Measurements from ENCODE around the gene KIF18A. TPM values are rescaled to one million over a fixed set of nuclear protein-coding genes. Genes with fewer than 3 reads are reported as not detected.

The KIF18A gene
- total and polyA plus RNA-seq, 8 donors = 4.2 to 14.1 (median 7.2) TPM

DNA sequence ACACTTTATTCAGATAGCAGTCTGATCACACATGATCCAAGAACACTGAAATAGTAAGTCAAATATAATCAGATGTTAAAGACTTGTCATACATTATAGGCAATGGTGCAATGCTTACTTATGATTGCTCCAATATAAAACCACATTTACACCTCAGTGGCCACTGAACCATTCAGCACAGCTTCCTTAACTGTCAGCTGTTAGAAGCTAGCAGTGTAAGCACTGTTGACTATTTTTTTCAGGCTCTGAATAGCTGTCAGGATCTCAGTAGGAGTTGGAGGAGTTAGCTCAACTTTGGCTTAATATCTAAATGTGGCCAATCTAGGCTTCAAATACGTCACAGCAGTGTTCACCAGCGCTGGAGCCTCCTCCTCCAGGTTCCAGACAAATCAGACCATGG is 36.9 kb upstream of the KIF18A start:
- Histone ChIP-seq H3K9me3 (peaks cover 0 to 15% of the 10 kb centered on the region in 2 donors), H3K4me1 (no peaks in the 10 kb centered on the region), H3K36me3 (peaks cover 0 to 5% of the 10 kb centered on the region in 2 donors), H3K27ac (no peak overlapping the region), H3K4me3 (no peak overlapping the region), H3K27me3 (no peaks in the 10 kb centered on the region)
- ATAC-seq (no peak), DNase-seq (no peak)
- intact Hi-C loops (cut with DNase I) = no loop called here
- TF ChIP-seq, protein P1, sequence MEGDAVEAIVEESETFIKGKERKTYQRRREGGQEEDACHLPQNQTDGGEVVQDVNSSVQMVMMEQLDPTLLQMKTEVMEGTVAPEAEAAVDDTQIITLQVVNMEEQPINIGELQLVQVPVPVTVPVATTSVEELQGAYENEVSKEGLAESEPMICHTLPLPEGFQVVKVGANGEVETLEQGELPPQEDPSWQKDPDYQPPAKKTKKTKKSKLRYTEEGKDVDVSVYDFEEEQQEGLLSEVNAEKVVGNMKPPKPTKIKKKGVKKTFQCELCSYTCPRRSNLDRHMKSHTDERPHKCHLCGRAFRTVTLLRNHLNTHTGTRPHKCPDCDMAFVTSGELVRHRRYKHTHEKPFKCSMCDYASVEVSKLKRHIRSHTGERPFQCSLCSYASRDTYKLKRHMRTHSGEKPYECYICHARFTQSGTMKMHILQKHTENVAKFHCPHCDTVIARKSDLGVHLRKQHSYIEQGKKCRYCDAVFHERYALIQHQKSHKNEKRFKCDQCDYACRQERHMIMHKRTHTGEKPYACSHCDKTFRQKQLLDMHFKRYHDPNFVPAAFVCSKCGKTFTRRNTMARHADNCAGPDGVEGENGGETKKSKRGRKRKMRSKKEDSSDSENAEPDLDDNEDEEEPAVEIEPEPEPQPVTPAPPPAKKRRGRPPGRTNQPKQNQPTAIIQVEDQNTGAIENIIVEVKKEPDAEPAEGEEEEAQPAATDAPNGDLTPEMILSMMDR (IDR thresholded peaks at IDR 0.05) = no peak

DNA sequence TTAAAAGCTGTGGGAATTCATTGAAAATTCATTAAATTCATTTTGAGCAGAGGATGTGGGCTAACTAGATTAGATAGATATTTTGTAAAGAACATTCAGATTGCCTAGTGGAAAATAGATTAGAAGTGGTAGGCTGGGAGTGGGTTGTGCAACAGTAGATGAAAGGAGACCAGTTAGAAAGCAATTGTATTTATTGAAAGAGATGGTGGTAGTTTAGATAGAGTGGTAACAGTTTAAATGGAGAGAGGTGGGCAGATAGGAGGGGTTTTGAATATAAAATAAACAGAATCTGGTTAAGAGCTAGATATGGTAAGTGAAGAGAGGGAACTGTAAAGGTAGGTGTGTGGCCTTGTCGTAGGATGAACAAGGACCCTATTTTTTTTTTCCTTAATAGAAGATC is 34.8 kb upstream of the KIF18A start:
- intact Hi-C loops (cut with DNase I) = no loop called here
- ATAC-seq (no peak), DNase-seq (no peak)
- Histone ChIP-seq H3K27ac (no peak overlapping the region), H3K4me1 (no peaks in the 10 kb centered on the region), H3K9me3 (peaks cover 0 to 27% of the 10 kb centered on the region in 2 donors), H3K4me3 (no peak overlapping the region), H3K36me3 (peaks cover 0 to 12% of the 10 kb centered on the region in 2 donors), H3K27me3 (no peaks in the 10 kb centered on the region)
- TF ChIP-seq, protein P1 (IDR thresholded peaks at IDR 0.05) = no peak

DNA sequence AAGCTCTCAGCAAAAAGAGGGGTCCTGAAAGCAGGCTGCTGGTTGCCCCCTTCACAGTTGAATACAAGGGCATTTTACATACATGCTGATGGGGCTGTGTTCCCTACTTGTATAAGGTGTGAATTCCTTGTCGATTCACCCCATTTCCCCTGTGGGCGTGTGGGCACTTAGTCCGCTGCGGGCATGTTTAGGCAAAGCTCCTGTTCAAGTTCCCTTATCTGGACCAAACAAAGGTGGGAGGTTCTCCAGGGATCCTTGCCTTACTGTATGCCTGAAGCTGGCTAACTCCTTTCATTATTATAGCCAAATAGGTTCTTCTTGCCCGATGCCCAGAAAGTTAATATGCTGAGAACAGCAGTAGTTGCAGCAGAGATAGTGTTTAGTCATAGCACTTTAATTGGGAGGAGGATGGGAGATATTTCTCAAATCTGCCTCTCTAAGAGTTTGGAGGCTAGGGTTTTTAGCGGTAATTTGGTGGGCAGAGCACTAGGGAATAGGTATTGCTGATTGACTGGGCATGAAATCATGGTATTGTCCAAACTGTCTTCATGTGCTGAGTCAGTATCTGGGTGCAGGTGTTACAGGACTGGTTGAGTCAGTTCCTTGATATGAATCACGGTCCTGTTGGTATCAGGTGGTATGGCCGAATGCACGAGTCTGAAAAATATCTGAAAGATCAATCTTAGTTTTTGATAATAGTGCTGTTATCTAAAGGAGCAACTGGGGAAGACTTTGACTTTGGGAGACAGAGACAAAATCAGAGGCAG is 32.9 kb upstream of the KIF18A start:
- no peaks in the 10 kb centered on the region for H3K27me3 ChIP-seq
- intact Hi-C loops (cut with DNase I) = no loop called here
- TF ChIP-seq, protein P1 (IDR thresholded peaks at IDR 0.05) = no peak
- ATAC-seq (no peak), DNase-seq (no peak)
- H3K27ac ChIP-seq = no peak overlapping the region
- H3K36me3 ChIP-seq = peaks cover 0 to 13% of the 10 kb centered on the region in 2 donors
- H3K9me3 ChIP-seq = peaks cover 0 to 36% of the 10 kb centered on the region in 2 donors
- H3K4me1 ChIP-seq = no peaks in the 10 kb centered on the region
- H3K4me3 ChIP-seq = no peak overlapping the region

DNA sequence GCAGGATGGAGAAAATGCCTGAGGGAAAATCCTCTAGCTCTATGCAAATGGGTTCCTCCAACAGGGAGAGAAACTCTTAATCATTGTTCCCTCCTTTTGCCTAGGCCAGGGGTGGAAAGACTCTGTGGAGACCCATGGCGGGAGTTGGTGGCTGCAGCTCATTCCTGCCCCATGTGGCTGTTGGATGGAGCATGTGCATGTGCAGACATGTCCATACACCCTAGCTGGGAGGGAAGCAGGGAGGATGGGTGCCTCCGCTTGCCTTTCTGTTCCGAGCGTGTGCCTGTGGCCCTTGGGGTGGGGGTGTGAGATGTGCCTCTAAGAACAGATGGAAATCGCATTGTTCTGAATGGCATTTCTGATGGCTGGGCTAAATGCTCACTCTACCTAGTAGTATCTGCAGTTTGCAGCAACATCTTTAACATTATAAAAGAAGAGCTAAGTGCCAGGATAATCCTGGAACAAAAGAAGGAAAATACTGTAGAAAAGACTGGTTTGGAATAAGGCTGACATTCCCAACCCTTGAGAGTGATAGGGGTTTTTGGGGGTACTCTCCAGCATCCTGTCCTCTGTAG is 32.0 kb upstream of the KIF18A start:
- no peaks in the 10 kb centered on the region for H3K4me1 ChIP-seq
- no peaks in the 10 kb centered on the region for H3K27me3 ChIP-seq
- no peak overlapping the region for H3K4me3 ChIP-seq
- intact Hi-C loops (cut with DNase I) = no loop called here
- DNase-seq (no peak), ATAC-seq (no peak)
- H3K27ac ChIP-seq = no peak overlapping the region
- peaks cover 0 to 40% of the 10 kb centered on the region in 2 donors for H3K9me3 ChIP-seq
- peaks cover 0 to 22% of the 10 kb centered on the region in 2 donors for H3K36me3 ChIP-seq
- TF ChIP-seq, protein P1 (IDR thresholded peaks at IDR 0.05) = no peak

DNA sequence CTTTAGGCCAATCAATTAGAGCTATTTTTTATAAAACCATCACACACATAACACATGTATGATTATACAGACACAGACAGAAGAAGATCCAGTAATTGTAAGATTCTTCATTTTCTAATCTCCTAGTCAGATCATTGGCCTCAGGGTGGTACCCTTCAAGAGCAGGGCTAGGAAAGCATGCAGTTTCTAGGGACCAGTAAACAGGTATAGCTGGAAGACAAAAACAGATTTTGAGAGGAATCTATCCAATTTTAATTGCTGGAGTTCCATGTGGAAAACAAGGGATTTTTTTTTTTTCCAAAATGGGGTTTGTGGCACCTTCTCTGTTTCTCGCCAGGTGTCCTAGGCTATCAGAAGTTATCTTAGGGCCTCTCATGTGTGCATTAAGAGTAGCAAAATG is 29.9 kb upstream of the KIF18A start:
- TF ChIP-seq, protein P1 (IDR thresholded peaks at IDR 0.05) = no peak
- Histone ChIP-seq H3K27me3 (no peaks in the 10 kb centered on the region), H3K36me3 (peaks cover 0 to 29% of the 10 kb centered on the region in 2 donors), H3K4me1 (no peaks in the 10 kb centered on the region), H3K9me3 (peaks cover 0 to 40% of the 10 kb centered on the region in 2 donors), H3K4me3 (no peak overlapping the region), H3K27ac (no peak overlapping the region)
- ATAC-seq (no peak), DNase-seq (no peak)
- intact Hi-C loops (cut with DNase I) = no loop called here

Measured in left lung (tissue), 10 donors.